Lower leg skin (tissue), 3 donors: ENCODE results near the gene FAM186B.

ENCODE experiments used
- CTCF ChIP-seq, 3 donors: fragments of 450-650 bp; IDR thresholded peaks; one replicate each; pipeline ENCODE4 v1.5.1; 2016; ENCODE audit warnings: antibody characterized with exemption in 3 of 3, mild to moderate bottlenecking in 3 of 3, moderate library complexity in 2 of 3
- POLR2A ChIP-seq, 2 donors: fragments of 450-650 bp; IDR thresholded peaks; one replicate each; pipeline ENCODE4 v1.6.1; 2016 to 2017; ENCODE audit warnings: antibody characterized with exemption in 2 of 2, mild to moderate bottlenecking in 1 of 2, moderate library complexity in 1 of 2

- TF ChIP-seq CTCF (IDR thresholded peaks at IDR 0.05) (no peak), POLR2A (IDR thresholded peaks at IDR 0.05) (no peak)
Measured at GRCh38 chr12:49546481-49546880, 59.0 kb downstream of the FAM186B start.
